Activated naive CD4-positive, alpha-beta T cell treated with anti-CD3 and anti-CD28 coated beads, Interleukin-2, amount 50 U/mL, for 16 hours (primary cell): ENCODE data around the gene KLHL6.
"Not testable (repeated sequence)": the region's sequence is repeated elsewhere in the genome, so short reads cannot be mapped to it uniquely, and the experiment has no call there.

Source experiments
- DNase-seq: peaks from one replicate; pipeline ENCODE4 v3.0.0-alpha.2; 2020

KLHL6 gene

DNA sequence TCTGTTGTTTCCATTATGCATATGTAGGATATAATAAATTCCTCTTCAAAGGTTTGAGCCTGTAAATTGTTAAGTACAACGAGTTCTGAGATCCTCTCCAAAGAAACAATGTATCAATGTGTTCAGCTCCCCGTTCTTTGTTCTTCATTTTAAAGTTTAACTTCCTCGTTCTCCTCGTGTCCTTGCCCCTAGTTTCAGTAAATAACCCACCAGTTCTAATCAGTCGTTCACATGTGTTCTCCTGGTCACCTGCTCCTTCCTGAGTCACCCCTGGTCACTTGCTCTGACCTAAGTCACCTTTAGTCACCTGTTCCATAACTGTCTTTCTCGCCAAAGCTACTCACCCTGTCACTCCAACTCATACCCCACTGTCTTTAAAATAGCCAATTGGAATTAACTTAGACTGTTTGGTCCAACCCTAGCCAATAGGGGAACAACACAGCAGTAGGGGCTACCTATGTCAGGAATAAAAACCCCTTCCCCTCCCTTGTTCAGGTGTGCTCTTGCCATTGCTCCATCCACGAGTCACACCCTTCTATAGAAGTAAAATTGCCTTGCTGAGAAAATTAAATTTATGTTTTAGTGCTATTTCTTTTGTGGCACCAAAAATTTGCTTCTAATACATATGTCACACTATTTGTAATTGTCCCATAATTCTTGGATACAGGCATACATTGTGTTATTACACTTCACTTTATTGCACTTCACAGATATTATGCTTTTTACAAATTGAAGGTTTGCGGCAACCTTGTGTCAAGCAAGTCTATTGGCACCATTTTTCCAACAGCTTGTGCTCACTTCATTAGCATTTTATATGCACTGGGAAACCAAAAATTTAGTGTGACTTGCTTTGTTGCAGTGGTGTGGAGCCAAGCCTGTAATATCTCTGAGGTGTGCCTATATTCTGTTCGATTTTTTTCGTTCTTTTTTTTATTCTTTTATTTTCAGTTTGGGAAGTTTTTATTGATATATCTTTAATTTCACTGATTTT, 111.8 kb downstream of the KLHL6 start:
- DNase-seq: no peak

DNA sequence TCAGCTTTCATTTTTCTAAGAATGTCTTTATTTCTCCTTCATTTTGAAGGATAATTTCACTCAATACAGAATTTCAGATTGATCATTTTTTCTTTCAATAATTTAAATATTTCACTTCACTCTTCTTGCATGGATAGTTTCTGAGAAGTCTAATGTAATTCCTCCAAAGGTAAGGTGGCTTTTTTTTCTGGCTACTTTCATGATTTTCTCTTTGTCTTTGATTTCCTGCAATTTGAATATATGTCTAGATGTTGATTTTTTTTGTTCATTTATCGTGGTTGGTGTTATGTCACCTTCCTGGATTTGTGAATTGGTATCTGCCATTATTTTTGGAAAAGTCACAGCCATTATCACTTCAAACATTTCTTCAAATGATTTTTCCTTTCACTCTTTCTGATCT, 112.5 kb downstream of the KLHL6 start:
- DNase-seq: no peak

DNA sequence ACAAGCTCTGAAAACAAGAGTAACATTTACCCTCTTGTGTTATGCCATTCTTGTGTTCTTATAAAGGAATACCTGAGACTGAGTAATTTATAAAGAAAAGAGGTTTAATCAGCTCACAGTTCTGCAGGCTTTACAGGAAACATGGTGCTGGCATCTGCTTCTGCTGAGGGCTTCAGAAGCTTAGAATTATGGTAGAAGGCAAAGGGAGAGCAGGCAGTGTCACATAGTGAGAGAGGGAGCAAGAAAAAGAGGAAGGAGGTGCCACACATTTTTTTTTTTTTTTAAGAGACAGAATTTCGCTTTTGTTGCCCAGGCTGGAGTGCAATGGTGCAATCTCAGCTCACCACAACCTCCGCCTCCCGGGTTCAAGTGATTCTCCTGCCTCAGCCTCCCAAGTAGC, 115.0 kb downstream of the KLHL6 start:
- not testable (repeated sequence) for DNase-seq

DNA sequence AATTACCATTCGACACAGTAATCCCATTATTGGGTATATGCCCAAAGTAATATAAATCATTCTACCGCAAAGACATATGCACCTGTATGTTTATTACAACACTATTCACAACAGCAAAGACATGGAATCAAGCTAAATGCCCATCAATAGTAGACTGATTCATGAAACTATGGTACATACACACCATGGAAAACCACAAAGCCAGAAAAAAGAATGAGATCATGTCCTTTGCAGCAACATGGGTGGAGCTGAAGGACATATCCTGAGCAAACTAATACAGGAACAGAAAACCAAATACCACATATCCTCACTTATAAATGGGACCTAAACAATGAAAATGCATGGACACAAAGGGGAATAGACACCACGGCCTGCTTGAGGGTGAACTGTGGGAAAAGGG, 116.0 kb downstream of the KLHL6 start:
- no peak for DNase-seq

DNA sequence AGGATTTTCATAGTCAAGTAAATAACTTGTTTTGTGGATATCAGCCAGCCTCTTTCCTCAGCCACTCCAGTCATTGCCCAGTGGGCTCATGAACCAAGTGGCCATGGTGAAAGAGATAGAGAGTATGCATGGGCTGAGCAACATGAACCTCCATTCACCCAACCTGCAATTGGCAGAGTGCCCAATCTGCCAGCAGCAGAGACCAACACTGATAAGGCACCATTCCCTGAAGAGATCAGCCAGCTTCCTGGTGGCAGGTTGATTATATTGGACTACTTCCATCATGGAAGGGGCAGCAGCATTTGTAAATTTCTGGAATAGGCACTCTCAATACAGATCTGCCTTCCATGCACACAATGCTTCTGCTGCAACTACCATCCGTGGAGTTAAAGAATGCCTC, 116.8 kb downstream of the KLHL6 start:
- no peak for DNase-seq

DNA sequence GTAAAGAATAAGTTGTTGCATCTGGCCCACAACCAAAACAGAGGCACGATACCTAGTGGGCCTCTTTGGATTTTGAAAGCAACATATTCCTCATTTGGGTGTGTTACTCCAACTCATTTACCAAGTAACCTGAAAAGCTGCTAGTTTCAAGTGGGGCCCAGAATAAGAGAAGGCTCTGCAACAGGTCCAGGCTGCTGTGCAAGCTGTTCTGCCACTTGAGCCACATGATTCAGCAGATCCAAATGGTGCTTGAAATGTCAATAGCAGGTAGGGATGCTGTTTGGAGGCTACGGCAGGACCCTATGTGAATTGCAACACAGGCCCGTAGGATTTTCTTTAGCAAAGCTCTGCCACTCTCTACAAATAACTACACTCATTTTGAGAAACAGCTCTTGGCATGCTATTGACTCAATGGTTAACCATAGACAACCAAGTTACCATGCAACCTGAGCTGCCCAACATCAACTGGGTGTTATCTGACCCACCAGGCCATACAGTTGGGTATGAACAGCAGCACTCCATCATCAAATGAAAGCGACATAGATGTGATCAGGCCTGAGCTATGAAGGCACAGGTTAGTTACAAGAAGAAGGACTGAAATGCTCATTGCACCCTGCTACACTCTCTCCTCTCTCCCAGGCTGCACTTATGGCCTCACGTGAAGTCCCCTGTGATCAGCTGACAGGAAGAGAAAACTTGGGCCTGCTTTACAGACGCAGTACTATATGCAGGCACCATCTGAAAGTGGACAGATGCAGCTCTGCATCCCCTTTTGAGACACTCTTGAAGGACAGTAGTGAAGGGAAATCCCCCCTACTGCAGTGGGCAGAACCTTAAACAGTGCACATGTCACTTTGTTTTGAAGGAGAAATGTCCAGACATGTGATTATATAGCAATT, 117.6 kb downstream of the KLHL6 start:
- no peak for DNase-seq
